Measurements from ENCODE around the gene CDH13. TPM values are rescaled to one million over a fixed set of nuclear protein-coding genes. Genes with fewer than 3 reads are reported as not detected.

Gene CDH13
- polyA plus RNA-seq, 3 donors, result 1.0 to 7.7 (median 2.8) TPM

DNA sequence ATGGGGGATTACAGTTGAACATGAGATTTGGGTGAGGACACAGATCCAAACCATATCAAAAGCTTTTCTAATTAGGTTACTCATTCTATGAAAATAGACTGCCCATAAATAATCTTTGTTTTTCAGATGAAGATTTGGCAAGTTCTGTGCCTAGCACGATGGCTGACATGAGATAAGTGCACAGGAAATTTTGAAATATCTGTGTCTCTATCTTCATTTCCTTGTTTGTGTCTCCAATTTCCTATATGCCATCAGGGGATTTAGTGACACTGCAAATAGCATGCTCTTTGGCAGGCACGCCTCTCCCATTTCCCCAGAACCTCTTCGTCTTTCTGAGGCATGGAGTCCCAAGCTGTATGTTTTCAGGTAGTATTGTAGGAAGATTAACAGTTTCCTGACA lies 544.6 kb downstream of the CDH13 start:
- 27 to 45% (median 30%) methylated on average over 3 of the region's 3 CpGs for WGBS, 3 donors
- H3K27ac ChIP-seq (ENCODE audit: low read depth, low read length), result no peak overlapping the region

DNA sequence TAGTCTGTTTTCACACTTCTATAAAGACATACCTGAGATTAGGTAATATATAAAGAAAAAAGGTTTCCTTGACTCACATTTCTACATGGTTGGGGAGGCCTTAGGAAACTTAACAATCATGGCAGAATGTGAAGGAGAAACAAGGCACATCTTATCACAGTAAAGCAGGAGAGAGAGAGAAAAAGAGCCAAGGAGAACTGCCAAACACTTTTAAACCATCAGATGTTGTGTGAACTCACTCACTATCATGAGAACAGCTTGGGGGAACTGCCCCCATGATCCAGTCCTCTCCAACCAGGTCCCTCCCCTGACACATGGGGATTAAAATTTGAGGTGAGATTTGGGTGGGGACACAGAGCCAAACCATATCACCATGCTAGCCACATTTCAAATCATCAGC lies 547.9 kb downstream of the CDH13 start:
- H3K27ac ChIP-seq (ENCODE audit: low read depth, low read length), result no peak overlapping the region

DNA sequence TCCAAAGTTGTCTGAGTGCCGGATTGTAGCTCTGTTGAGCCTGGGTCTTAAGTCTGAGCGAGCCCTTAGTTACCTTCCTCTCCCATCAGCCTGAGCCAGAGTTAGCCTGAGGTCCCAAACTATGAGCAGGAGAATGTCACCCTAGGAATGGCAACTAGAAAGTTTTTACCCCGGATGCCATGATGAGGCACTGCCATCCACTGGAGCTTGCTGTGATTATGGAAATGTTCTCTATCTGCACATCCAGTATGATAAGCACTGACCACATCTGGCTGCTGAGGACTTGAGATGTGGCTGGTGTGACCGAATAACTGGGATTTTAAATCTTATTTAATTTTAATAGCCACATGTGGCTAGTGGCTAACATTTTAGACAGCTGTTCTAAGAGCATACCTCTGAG lies 550.0 kb downstream of the CDH13 start:
- WGBS, 3 donors, result 78 to 92% (median 92%) methylated on average over 4 of the region's 4 CpGs

DNA sequence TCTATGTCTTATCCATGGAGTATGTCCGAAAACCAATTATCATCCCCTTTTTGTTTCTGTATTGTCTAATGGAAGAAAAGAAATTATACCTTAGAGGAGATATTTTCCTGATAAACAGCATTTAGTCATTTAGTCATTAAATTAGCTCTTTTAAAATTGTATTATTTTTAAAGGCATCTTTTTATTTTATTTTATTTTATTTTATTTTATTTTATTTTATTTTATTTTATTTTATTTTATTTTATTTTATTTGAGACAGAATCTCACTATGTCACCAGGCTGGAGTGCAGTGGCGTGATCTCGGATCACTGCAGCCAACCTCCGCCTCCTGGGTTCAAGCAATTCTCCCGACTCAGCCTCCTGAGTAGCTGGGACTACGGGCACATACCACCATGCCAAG lies 559.1 kb downstream of the CDH13 start:
- WGBS, 3 donors, result 89 to 97% (median 95%) methylated on average over 6 of the region's 6 CpGs
- H3K27ac ChIP-seq (ENCODE audit: low read depth, low read length), result no peak overlapping the region

More for the DNA sequence above, 550.0 kb downstream of the CDH13 start:
- H3K27ac ChIP-seq (ENCODE audit: low read depth, low read length), result no peak overlapping the region

DNA sequence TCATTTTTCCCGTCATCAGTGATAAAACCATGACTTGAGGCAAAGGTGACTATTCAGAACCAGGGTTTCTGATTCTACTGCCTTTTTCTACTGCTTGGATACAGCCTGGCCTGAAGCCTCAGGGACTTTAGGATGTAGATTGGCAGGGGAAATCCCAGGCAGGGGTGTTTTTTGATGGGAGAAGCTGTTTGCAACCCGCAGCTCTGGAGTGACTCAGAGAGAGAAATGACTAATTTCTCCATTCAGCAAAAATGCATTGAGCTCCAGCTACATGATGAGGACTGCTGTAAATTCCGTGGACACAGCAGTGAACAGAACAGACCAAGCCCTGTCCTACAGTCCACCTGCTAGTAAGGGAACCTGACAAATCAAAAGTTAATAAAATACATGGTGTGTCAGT lies 560.6 kb downstream of the CDH13 start:
- no peak overlapping the region for H3K27ac ChIP-seq (ENCODE audit: low read depth, low read length)
- WGBS, 3 donors, result 43 to 69% (median 57%) methylated on average over 3 of the region's 3 CpGs

DNA sequence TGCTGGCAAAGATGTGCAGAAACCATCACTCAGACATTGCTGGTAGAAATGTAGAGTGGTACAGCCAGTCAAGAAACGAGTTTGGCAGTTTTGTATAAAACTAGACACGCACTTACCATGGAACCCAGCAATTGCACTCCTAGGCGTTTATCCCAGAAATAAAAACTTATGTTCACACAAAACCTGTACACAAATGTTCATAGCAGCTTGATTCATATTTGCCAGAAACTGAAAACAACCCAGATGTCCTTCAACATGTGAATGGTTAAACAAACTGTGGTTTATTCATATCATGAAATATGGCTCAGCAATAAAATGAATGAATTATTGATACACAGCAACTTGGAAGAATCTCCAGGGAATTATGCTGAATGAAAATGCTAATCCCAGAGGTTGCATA lies 570.0 kb downstream of the CDH13 start:
- H3K27ac ChIP-seq (ENCODE audit: low read depth, low read length), result no peak overlapping the region
- WGBS, 3 donors, result 68 to 87% (median 86%) methylated on average over 3 of the region's 3 CpGs

DNA sequence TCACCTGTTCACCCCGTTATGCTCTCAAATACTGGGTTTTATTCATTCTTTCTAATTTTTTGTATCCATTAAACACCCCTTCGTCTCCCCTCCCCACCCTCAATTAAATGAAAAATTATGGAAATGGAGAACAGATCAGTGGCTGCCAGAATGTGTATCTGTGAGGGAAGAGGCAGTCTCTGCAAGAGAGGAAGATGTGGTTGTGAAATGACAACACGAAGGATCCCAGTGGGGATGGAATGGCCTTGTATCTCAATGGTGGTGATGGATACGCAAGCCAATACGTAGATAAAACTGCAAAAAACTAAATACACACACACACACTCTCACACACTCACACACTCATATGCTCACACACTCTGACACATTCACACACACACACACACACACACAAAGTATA lies 570.7 kb downstream of the CDH13 start:
- H3K27ac ChIP-seq (ENCODE audit: low read depth, low read length), result no peak overlapping the region
- WGBS, 3 donors, result 66 to 89% (median 87%) methylated on average over 5 of the region's 5 CpGs

DNA sequence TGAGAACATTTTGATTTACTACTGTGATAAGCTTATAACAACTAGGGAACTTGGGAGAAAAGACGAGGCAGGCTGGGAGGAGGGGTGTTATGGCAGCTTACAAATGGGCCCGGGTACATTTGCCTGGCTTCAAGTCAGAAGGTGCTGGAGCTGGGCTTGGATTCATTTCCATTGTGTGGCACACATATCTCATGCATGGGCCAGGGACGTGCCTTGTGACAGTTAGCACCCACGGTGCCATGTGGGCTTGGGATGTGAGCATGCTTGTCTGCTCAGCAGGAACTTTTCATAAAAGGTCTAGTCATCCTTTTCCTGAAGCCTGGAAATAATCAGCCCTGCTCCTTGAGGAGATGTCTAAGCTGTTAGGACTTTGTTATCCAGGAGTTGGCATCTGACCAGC lies 572.2 kb downstream of the CDH13 start:
- WGBS, 3 donors, result 64 to 74% (median 65%) methylated on average over 4 of the region's 4 CpGs
- H3K27ac ChIP-seq (ENCODE audit: low read depth, low read length), result no peak overlapping the region

DNA sequence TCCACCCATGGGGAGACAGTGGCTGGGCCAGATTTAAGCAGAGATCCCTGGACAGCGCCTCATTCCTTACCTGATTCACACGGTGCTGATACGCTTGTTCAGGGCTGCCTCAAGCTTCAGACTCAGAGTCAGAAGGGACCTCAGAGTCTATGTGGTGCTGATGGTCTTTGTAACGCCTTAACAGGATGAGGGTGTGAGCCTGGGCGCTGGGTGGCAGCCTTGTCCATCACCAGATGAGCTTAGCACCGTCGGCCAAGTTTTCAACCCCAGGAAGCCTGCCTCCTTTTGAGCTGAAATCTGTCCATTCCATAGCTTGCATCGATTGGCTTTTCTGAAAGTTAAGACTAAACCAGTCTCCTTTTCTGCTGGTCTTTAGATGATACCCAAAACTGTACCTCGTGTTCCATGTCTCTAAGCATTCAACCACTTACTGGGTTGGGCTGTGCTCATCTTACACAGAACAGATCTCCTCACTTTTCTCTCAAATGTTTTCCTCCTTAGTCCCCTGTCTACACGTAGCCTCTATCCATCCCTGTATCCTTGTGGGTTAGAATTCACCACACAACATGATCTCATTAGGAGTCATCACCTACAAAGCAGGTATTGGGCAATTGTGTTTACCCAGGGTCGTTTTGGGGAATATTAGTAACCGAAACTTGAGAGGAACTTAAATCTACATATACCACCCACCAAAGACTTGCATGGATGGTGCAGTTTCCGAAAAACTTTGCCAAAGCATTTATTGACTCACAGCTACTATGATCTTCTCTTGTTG lies 573.4 kb downstream of the CDH13 start:
- 51 to 79% (median 72%) methylated on average over 13 of the region's 13 CpGs for WGBS, 3 donors
- no peak overlapping the region for H3K27ac ChIP-seq (ENCODE audit: low read depth, low read length)

DNA sequence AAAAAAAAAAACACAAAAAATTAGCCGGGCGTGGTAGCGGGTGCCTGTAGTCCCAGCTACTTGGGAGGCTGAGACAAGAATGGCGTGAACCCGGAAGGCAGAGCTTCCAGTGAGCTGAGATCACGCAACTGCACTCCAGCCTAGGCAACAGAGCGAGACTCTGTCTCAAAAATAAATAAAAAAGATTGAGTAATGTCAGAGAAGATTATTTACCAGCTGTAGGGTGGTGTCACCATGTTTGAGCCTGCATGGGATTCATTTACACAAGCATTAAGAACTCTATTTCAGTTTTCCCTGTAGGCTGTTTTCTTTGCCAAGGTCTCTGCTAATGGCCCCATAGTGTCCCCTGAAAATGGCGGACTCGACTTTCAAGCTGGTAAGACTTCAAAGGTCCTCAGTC lies 575.0 kb downstream of the CDH13 start:
- WGBS, 3 donors, result 87 to 96% (median 96%) methylated on average over 9 of the region's 9 CpGs

DNA sequence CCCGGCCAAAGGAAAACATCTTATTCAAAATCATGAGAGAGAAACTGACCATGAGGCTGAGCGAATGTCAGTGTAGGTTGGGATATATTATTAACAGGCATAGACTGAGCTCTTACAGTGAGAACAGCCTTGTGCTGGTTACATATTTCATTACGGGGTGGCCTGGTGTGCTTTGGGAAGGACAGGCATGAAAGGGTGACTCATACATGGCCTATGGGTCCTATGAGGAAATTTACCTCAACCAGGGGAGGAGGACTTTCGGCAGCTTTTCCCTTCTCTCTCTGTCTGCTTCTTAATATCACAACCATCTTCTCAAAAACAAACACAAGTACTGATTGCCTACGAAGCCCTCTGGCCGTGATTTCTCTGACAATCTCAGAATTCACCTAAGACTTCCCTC lies 579.1 kb downstream of the CDH13 start:
- no peak overlapping the region for H3K27ac ChIP-seq (ENCODE audit: low read depth, low read length)
- WGBS, 3 donors, result 69 to 77% (median 75%) methylated on average over 6 of the region's 6 CpGs

More for the DNA sequence above, 575.0 kb downstream of the CDH13 start:
- H3K27ac ChIP-seq (ENCODE audit: low read depth, low read length), result no peak overlapping the region

DNA sequence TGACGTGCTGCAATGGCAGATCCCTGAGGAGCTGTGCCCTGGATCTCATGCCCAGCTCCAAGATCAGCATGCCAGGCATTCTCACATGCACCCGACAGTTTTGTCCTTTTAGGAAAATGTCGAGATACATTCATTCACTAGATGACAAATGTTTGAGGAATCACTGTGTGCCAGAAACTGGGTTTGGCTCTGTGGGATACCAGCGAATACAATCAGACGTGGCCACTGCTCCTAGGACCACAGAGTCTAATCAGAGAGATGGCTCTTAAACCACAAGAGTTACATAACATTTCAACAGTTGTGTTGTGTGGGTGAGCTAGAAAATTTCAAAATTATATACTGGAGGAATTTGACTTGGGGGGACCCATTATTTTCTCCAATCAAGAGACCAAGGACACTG lies 579.7 kb downstream of the CDH13 start:
- no peak overlapping the region for H3K27ac ChIP-seq (ENCODE audit: low read depth, low read length)
- WGBS, 3 donors, result 69 to 76% (median 72%) methylated on average over 5 of the region's 5 CpGs

DNA sequence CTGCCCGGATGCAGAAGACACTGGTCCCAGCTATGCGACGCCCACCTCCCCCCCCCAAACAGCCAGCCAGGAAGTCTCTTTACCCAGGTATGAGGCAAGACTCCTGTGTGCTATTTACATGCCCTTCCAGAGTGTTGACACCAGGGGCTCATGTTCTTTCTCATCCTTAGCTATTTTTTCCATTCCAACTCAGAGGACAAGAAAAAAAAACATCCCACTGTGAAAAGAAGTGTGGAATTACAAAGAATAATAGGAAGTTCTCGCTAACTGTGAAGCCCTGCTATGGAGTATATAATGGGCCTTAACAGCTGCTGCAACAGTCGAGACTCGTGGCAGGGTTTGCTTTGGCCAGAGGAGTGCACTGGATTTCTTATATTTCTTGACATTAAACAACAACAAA lies 584.9 kb downstream of the CDH13 start:
- no peak overlapping the region for H3K27ac ChIP-seq (ENCODE audit: low read depth, low read length)
- WGBS, 3 donors, result 47 to 78% (median 75%) methylated on average over 6 of the region's 6 CpGs

DNA sequence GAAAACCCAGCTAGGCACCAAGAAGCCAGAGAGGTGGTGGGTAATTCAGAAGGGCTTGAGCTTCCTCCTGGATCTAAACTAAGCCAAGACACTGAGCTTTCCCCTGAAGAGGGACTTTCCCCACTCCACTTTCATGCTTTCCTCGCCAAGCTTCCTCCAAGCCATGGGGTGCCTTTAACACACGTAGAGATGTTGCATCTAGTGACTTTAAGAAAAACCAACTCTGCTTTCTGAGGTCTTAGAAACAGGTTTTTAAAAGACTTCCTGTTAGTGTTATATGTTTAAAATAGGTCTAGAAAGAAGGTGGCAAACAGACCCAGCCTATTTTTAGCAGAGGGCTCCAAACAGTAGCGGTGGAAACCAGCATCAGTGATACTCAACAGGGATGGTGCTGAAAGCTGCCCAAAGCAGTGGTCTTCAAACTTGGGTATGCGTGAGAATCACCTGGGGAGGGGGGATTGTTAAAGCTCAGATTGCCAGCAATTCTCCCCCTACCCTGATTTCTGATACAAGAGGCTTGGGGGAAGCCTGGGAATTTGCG lies 585.6 kb downstream of the CDH13 start:
- H3K27ac ChIP-seq (ENCODE audit: low read depth, low read length), result no peak overlapping the region
- 72 to 75% (median 73%) methylated on average over 5 of the region's 5 CpGs for WGBS, 3 donors

DNA sequence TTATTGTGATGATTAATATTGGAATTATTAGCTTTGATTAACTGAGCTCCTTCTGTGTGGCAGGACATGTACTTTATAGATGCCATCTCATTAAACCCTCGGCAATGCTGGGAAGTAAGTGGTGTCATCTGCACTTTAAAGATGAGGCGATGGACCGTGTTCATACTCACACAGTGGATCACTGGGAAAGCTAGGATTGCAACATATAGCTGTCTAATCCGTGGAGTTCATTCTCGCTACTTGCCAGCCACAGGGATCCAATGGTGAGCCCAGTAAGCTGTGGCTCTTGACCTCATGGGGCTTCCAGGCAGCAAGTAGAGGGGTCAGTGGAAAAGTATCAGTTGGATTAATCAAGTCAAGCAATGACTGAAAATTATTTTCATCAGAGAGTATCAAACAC lies 587.9 kb downstream of the CDH13 start:
- 88 to 91% (median 91%) methylated on average over 5 of the region's 5 CpGs for WGBS, 3 donors
- no peak overlapping the region for H3K27ac ChIP-seq (ENCODE audit: low read depth, low read length)

DNA sequence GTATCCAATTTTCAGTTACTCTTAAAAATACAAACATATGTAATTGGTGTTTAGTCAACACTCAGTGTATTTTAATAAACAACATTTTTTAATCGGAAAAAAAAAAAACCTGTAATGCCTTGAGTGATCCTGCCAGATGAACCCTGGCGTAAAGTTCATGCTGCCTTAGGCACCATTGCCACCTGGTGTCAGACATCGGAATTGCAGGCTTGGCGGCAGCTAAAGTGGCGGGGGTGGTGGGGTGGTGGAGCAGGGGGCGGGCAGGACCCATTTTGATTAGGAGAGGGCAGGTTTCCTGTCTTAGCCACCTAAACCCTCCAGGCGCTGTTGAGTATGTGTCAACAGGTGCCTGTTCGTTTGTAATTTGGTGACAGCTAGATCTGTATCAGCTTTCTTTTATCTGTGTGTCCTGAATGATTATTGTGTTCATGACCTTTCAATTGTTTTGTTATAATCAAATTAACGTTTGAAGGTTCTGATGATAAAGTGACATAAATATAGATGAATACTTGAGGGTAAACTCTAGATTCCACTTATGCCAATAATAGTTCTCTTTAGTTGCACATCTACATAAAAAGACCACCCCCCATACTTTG lies 588.7 kb downstream of the CDH13 start:
- no peak overlapping the region for H3K27ac ChIP-seq (ENCODE audit: low read depth, low read length)
- WGBS, 3 donors, result 32 to 40% (median 34%) methylated on average over 9 of the region's 9 CpGs

DNA sequence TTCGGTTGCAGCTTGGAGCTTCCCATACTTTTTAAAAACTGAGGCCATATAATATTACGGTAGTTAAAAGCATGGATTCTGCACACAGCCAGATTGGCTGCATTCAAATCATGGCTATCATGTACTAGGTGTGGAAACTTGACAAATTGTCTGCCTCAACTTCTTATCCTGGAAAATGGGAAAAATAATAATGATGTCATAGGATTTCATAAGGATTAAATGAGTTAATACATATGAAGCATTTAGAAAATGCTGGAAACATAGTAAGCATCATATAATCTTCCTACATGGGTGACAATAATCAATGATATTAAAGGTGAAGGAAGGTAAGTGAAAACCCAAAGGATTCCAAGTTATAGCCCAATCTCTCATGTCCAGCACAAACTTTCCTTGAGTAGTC lies 592.5 kb downstream of the CDH13 start:
- WGBS, 3 donors, result 85 to 98% (median 92%) methylated on average over 2 of the region's 2 CpGs
- H3K27ac ChIP-seq (ENCODE audit: low read depth, low read length), result no peak overlapping the region

DNA sequence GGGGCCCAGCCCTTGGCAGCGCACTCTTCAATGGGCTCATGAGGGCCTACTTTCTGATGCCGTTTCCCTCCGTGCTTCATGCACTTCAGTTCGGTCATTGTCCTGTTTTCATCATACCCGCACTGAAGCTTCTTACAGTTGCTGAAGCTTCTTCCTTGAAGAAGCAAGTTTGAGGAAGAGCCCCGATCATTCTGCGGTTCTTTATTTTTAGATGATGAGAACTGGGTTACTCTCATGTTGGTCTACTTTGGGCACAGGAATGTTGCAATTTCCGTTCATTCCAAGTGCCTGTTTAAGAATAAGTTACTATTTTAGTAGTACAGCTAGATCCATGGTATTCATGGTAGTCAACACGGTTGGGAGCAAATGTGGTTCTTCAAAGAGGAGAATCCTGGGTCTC lies 593.3 kb downstream of the CDH13 start:
- no peak overlapping the region for H3K27ac ChIP-seq (ENCODE audit: low read depth, low read length)
- 82 to 91% (median 86%) methylated on average over 9 of the region's 9 CpGs for WGBS, 3 donors

DNA sequence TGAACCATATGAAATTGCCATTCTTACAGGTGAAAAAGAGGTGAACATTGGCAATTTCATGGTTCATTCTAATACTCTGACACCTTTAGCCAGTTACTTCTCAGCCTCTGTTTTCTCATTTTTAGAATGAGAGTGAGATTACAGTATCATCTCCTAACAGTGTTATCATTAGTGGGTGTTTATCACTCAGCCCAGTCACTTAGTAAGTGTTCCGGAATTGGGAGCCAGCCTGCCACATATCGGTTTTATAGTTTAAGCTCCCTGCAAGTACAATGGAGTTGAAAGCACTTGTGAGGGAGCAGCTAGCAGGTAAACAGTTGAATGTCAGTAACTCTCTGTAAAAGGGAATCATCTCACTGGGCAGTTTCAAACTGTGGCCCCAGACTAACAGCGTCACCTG lies 597.9 kb downstream of the CDH13 start:
- 76 to 84% (median 81%) methylated on average over 3 of the region's 3 CpGs for WGBS, 3 donors

DNA sequence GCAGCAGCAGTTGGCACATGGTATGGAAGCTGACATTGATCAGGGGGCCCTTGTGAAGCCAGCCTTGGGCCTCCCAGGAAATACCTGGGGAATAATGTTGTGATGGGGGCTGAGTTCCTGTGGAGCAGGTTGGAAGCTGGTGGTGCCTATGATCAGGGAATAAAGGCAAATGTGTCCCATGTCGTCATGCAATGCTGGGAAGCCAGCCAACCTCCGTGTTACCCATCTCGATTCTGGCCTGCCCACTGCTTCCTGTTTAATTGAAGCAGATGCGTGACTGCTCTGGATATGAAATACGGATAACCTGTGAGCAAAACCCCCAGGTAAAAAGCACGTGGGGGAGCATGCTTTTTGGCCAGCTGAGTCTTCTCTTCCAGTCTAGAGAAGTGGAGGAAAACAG lies 600.6 kb downstream of the CDH13 start:
- H3K27ac ChIP-seq (ENCODE audit: low read depth, low read length), result no peak overlapping the region
- WGBS, 3 donors, result 48 to 52% (median 49%) methylated on average over 6 of the region's 6 CpGs

More for the DNA sequence above, 597.9 kb downstream of the CDH13 start:
- no peak overlapping the region for H3K27ac ChIP-seq (ENCODE audit: low read depth, low read length)
